Measurements from ENCODE around the gene SRR.
"Not testable (repeated sequence)": the region's sequence is repeated elsewhere in the genome, so short reads cannot be mapped to it uniquely, and the experiment has no call there.

The SRR gene

DNA sequence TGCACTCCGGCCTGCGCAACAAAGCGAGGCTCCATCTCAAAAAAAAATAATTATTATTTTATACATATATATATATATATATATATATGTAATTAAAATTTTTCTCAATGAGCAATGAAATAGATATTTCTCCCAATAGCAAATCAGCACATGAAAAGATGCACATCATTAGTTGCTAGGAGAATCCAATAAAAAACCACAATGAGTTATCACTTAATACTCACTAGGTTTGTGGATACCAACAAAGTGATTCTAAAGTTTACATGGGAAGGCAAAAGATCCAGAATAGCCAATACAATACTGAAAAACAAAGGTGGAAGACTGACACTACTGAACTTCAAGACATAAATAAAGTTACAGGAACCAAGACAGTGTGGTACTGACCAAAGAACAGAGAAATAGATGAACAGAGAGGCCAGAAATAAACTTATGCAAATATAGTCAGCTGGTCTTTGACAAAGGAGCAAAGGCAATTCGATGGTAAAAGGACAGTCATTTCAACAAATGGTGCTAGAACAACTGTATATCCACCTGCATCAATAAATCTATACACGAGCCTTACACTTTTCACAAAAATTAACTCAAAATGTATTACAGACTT, 13.8 kb upstream of the SRR start:
- no peak for DNase-seq (ENCODE audit: low read depth in 3 of 3, low spot score in 1 of 3)

DNA sequence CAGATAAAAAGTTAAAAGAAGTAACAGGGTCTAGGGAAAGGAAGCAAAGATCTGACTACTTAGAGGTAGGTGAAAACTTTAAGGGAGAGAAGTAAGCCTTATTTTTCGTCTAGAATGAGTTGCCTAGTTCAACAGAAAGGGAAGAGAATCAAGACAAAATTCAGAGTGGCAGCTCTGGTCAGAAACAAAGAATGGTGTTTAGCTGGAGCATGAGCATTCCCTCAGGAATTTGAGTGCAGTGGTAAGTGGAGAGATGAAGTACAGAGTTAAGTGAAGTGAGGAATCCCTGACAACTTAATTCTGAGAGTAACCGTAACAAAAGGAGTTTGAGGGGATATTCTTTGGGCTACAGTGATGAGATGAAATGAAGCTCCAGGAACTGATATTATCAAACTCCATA, 11.7 kb upstream of the SRR start:
- no peak for DNase-seq (ENCODE audit: low read depth in 3 of 3, low spot score in 1 of 3)

- DNase-seq (ENCODE audit: low read depth in 3 of 3, low spot score in 1 of 3): no peak
These were observed 8.2 kb upstream of the SRR start for GRCh38 chr17:2295575-2295974.

DNA sequence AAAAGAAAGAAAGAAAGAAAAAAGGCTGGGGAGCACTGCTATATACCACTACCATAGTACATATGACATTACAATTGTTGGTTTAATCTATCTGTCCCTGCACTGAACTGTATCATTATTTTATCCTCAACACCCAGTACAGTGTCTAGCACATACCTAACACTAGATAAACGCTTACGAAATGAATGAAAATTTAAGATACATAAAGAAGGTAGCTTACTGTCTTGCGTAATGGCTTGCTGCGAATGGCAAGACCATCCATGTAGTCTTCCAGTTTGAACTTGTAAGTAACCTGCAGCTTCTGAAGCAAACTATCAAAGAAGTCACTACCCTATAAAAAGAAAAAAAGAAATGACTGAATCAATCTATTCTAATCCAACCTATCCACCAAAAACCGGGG, 6.7 kb upstream of the SRR start:
- no peak for DNase-seq (ENCODE audit: low read depth in 3 of 3, low spot score in 1 of 3)

GRCh38 chr17:2299136-2299535, 4.6 kb upstream of the SRR start:
- no peak for DNase-seq (ENCODE audit: low read depth in 3 of 3, low spot score in 1 of 3)

DNA sequence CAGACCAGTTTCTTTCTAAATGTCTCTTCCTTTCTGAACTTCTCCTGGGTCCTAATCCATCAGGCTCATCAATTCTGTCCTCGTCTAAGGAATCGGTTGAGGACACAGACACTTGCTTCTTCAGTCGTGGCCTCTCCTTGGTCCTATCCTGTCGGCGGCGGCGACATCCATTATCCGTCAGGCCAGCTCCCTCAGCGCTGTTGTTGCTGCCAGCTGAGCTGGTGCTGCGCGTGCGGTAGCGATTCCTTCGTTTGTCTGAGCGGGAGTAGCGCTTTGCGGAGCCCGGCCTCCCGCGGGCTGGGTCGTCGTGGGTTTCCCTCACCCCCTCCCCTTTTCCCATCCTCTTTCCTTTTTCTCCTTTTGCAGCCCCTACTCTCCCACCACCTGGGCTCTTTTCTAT, 4.0 kb upstream of the SRR start:
- DNase-seq (ENCODE audit: low read depth in 3 of 3, low spot score in 1 of 3): no peak

GRCh38 chr17:2302778-2303203, 959 bp upstream of the SRR start:
- DNase-seq (ENCODE audit: low read depth in 3 of 3, low spot score in 1 of 3): no peak

- DNase-seq (ENCODE audit: low read depth in 3 of 3, low spot score in 1 of 3): no peak
These were observed 1.2 kb downstream of the SRR start for GRCh38 chr17:2304931-2305330.

- DNase-seq (ENCODE audit: low read depth in 3 of 3, low spot score in 1 of 3): no peak
These were observed 5.8 kb downstream of the SRR start for GRCh38 chr17:2309338-2310154.

DNA sequence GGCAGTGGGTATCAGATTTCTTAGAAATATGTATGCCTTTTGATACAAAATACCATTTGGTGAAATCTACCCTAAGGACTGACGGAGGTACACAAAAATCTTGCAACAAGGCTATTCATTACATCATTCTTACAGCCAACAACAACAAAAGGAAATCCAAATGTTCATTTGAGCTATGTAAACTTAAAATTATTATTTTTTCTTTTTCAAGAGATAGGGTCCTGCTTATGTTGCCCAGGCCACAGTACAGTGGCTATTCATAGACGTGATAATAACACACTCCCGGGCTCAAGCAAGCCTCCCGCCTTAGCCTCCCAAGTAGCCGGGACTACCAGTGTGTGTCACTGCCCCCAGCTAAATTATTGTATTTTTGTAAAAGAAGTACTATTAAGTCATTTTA, 9.0 kb downstream of the SRR start:
- no peak for DNase-seq (ENCODE audit: low read depth in 3 of 3, low spot score in 1 of 3)

GRCh38 chr17:2316916-2317205, 13.1 kb downstream of the SRR start:
- not testable (repeated sequence) for DNase-seq (ENCODE audit: low read depth in 3 of 3, low spot score in 1 of 3)

- DNase-seq (ENCODE audit: low read depth in 3 of 3, low spot score in 1 of 3): no peak
These were observed 14.0 kb downstream of the SRR start for GRCh38 chr17:2317796-2318195.

DNA sequence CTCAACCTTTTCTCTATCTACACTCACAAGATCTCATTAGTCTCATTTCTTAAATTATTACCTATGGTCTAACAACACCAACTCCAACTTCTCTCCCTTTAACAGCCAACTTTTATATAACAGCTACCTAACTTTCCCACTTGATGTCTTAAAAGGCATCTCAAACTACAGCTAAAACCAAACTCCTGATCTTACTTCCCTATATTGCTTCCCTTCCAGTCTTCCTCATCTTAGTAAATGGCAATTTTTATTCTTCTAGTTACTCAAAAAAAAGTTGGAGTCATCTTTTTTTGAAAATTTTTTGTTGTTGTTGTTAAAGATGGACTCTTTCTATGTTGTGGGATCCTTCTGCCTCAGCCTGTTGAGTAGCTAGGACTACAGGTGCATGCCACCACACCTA, 15.3 kb downstream of the SRR start:
- no peak for DNase-seq (ENCODE audit: low read depth in 3 of 3, low spot score in 1 of 3)

DNA sequence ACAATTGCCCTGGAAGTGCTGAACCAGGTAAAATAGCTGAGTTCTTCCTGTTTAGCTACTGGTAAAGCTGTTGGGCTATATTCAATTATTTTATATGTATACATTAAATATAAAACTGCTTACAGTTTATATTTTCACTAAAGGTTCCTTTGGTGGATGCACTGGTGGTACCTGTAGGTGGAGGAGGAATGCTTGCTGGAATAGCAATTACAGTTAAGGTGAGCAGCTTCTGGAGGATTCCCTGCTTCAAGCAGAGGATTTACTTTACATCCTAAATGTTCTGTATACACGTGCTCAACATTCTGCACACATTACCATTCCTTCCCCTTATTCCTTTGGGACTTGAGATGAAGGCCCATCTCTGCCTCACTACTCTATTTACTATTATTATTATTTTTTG, 17.6 kb downstream of the SRR start:
- no peak for DNase-seq (ENCODE audit: low read depth in 3 of 3, low spot score in 1 of 3)

- DNase-seq (ENCODE audit: low read depth in 3 of 3, low spot score in 1 of 3): no peak
These were observed 20.0 kb downstream of the SRR start for GRCh38 chr17:2323629-2324314.

DNA sequence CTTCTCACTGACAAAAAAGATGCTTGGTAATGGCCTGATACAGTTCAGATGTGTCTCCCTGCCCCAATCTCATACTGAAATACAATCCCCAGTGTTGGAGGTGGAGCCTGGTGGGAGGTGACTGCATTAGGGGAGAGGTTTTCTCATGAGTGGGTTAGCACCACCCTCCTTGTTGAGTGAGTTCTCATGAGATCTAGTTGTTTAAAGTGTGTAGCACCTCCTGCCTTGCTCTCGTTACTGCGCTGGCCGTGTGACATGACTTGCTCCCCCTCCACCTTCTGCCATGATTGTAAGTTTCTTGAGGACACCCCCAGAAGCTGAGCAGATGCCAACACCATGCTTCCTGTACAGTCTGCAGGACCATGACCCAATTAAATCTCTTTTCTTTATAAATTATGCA, 27.6 kb downstream of the SRR start:
- DNase-seq (ENCODE audit: low read depth in 3 of 3, low spot score in 1 of 3): no peak

DNA sequence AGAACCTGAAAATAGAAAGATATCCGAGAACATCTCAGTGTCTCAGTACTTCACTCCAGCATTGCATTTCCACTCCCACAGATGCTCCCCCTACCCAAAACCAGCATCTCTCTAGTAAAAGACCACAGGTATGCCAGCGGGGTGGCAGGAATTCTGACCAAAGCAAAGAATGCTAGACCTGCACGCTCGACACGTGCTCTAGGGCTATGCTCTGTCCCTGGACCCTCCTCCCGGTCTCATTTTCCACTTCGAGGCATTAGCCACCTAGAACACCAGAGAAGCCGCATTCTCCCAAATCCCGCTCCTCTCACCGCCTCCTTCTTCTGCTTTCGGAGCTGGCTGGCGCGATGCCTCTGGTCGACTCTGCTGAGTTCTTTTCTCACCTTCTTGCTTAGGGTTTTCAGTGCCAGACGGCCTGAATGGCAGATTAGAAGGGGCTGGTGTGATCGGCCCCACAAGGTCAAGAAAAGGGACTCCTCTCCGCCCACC, 32.0 kb downstream of the SRR start:
- no peak for DNase-seq (ENCODE audit: low read depth in 3 of 3, low spot score in 1 of 3)

DNA sequence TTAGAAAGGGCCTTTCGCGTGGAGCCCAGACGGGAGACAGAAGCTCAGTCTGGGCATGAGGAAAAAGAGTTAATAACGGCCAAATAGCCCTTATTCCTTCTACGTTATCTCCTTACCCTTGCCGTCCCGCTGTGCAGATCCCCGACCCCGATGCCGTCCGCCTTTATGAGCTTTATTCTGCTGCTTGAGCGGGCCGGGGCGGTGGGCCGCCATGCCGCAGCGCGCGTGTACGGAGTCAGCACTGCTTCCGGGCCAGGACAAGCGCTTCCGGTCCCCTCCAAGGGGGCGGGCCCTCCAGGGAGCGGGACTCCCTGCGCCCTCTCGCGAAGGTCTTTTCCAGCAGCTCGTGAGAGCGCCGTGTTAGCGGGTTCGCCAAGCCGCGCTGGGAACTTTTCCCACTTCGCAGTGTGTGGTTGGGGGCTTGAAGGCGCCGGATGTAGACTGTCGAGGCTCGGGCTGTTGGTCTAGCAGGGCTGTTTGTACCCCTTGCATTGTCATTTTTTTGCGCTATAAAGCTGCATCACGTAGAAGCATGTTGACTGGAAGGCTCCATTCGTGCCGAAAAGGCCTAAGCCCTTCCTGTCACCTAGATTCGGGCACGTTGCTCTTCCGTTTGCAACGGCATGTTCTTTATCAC, 32.6 kb downstream of the SRR start, which contains the start of gene TSR1:
Gene TSR1 (minus strand): TSS at position 243 of the 637 bp plus-strand sequence. CDS start 30 bp downstream, at position 213.
- peak; percentile 64 to 82 (median 71) for DNase-seq (ENCODE audit: low read depth in 3 of 3, low spot score in 1 of 3)

DNA sequence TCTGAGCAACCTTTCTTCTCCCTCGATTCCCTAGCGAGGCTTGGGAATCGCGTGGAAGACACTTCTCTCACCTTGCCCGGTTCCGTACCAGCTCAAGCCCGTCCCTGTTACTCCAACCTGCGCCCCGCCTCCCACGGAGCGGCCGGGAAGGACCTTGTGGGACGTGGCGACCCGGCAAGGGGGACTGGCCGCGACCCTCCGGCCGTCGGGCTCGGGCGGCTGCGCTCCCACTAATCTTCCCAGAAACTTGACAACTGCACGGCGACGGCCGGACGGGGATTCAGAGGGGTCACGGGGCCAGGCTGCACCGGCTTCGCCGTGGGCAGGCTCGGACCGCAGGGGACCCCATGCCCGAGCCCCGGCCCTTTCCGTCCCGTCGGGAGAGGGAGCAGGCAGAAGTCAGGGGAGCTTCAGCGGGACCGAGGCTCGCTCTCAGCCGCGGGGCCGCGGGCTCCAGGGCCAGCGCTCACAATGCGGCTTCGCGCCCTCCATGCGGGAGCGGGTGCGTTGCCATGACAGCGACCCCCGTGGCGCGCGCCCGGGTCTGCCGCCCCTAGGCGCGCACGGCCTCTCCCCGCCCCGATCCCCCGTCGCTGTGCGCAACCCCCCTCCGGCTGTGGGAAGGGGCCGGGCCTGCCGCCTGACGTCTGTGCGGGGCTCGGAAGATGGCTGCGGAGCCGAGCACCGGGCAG, 33.2 kb downstream of the SRR start, which contains the start of gene SGSM2:
Gene SGSM2 (plus strand): TSS at position 650 of the 692 bp plus-strand sequence. CDS start 188 bp downstream, outside the sequence.
- DNase-seq (ENCODE audit: low read depth in 3 of 3, low spot score in 1 of 3): peak; percentile 30 to 60 (median 31)

- DNase-seq (ENCODE audit: low read depth in 3 of 3, low spot score in 1 of 3): peak in 1 of 3 donors; percentile 27
These were observed 34.0 kb downstream of the SRR start for GRCh38 chr17:2337544-2338314.
